Heart left ventricle (tissue), 16 donors: ENCODE data around the gene ELL. TPM values are rescaled to one million over a fixed set of nuclear protein-coding genes. Genes with fewer than 3 reads are reported as not detected.

Experiments
- ATAC-seq, 4 donors: fragments of 200-7000 bp; cut with Tn5 transposase; one replicate each; pipeline ENCODE4 v1.9.1; 2020 to 2022; ENCODE audit warnings: moderate library complexity in 4 of 4, mild to moderate bottlenecking in 3 of 4, moderate number of reproducible peaks in 1 of 4
- DNase-seq, 5 donors: peaks; one replicate each; pipeline ENCODE4 v3.0.0-alpha.2; 2020
- H3K27ac ChIP-seq, 12 donors: fragments of 200-600 bp; sonication (generic) in 4 of 12; one replicate each; pipeline versions ENCODE4 v1.5.0 to v1.8.0; 2016 to 2022; ENCODE audit warnings: mild to moderate bottlenecking in 2 of 12
- H3K27me3 ChIP-seq, 9 donors: fragments of 200-600 bp; sonication (generic) in 2 of 9; one replicate each; pipeline versions ENCODE4 v1.5.1 to v1.8.0; 2016 to 2022; ENCODE audit warnings: mild to moderate bottlenecking in 3 of 9
- H3K36me3 ChIP-seq, 9 donors: fragments of 200-600 bp; sonication (generic) in 2 of 9; one replicate each; pipeline versions ENCODE4 v1.5.0 to v1.8.0; 2018 to 2022; ENCODE audit warnings: mild to moderate bottlenecking in 2 of 9
- H3K4me1 ChIP-seq, 12 donors: fragments of 200-600 bp; sonication (generic) in 4 of 12; one replicate each; pipeline versions ENCODE4 v1.5.0 to v1.8.0; 2016 to 2022; ENCODE audit warnings: mild to moderate bottlenecking in 3 of 12
- H3K4me3 ChIP-seq, 12 donors: fragments of 200-600 bp; sonication (generic) in 4 of 12; one replicate each; pipeline versions ENCODE4 v1.5.0 to v1.8.0; 2017 to 2022; ENCODE audit warnings: mild to moderate bottlenecking in 9 of 12, moderate library complexity in 4 of 12
- H3K9me3 ChIP-seq, 12 donors: fragments of 200-600 bp; sonication (generic) in 4 of 12; one replicate each; pipeline versions ENCODE4 v1.5.0 to v1.8.0; 2016 to 2022; ENCODE audit warnings: mild to moderate bottlenecking in 1 of 12
- CTCF ChIP-seq, 12 donors: fragments of 200-600 bp; sonication (generic) in 4 of 12; IDR thresholded peaks; one replicate each; pipeline versions ENCODE4 v1.5.0 to v1.8.0; 2018 to 2022; ENCODE audit warnings: antibody characterized with exemption in 12 of 12, mild to moderate bottlenecking in 5 of 12
- POLR2A ChIP-seq, 2 donors: fragments of 450-650 bp; IDR thresholded peaks; one replicate each; pipeline ENCODE4 v1.6.1; 2017; ENCODE audit warnings: antibody characterized with exemption in 2 of 2, mild to moderate bottlenecking in 2 of 2, moderate library complexity in 2 of 2
- WGBS, 4 donors: extraction: QIAGEN DNeasy Blood & Tissue Kit in 2 of 4; methylation state at CpG; one replicate each; pipeline versions ENCODE4 v1.1.5 to v1.1.7; 2013 to 2018; 5-methylcytosine and 5-hydroxymethylcytosine counted together
- intact Hi-C, 10 donors: fragments of 100-400 bp; cut with DNase I; formaldehyde crosslinking; loops; one replicate each; pipeline versions ENCODE4 v1.11.1 to v1.14.2; 2022
- polyA plus RNA-seq, 2 donors: library from polyadenylated mRNA; stranded (reverse); fragments of 200-250 nt; gene quantifications; one replicate each; pipeline ENCODE4 v1.2.3, GENCODE V29; 2013
- total RNA-seq, 9 donors: library from RNA; depleted of rRNA in 2 of 9; stranded (reverse); fragments of >200 nt in 2 of 9; fragmentation: NEBNext Ultra II Directional in 3 of 9; extraction: Animal tissue kit (Norgen Biotek cat#: 25700) in 3 of 9; gene quantifications; one replicate each; pipeline versions ENCODE4 v1.1.0 to v1.2.4, GENCODE V29; 2016 to 2023
- donor health status: ischemic (EF 13 %, LVEDD 7.1; RV severe dilation, severe dysfunction).
- donor health status: healthy with polysubstance abuse.
- donor health status: DM: no; HTN: yes; CAD: no.
- donor health status: DM: no; HTN: no; CAD: no.
- donor health status: ischemic (EF 25% LVEDD 6.9; RV normal size, moderate dysfunction).
- donor health status: ischemic (EF 25% LVEDD 5.7; RV mildly dilated, moderate dysfunction).
- donor health status: healthy.
- donor health status: DM: yes; HTN: yes; CAD: no.
- donor health status: ischemic (EF 35%, LVEDD 5.7; RV mildly dilated, moderate dysfunction).
- donor health status: nonischemic (EF 11% LVEDD 7.7; RV severe dilation, severe dysfunction).
- donor health status: DM: yes; HTN: yes; CAD: no.
- donor health status: PGD.
- donor health status: ischemic (EF 29% LVEDD 5.4; RV normal size, mild dysfunction).
- donor health status: nonischemic (EF 23%, LVEDD 6.1; RV moderate dilation, normal function).

ELL gene
- total and polyA plus RNA-seq, 11 donors, result 5.9 to 17.8 (median 7.3) TPM

GRCh38 chr19:18415178-18415867, 106.5 kb downstream of the ELL start:
- H3K27ac ChIP-seq, result peak overlapping the region; percentile 89 to 100 (median 95)
- peak; percentile 33 to 65 (median 50) for ATAC-seq
- DNase-seq, result peak; percentile 84 to 91 (median 90)
- no peaks in the 10 kb centered on the region for H3K36me3 ChIP-seq
- H3K9me3 ChIP-seq, result no peaks in the 10 kb centered on the region
- peaks cover 0 to 22% (median 0%) of the 10 kb centered on the region in 9 donors for H3K27me3 ChIP-seq
- peak in 1 of 2 donors; percentile 67 for TF ChIP-seq POLR2A (IDR thresholded peaks at IDR 0.05)
- peak in 1 of 12 donors; percentile 19 for TF ChIP-seq CTCF (IDR thresholded peaks at IDR 0.05)
- peaks cover 8 to 57% (median 43%) of the 10 kb centered on the region in 12 donors for H3K4me1 ChIP-seq
- intact Hi-C loops, result loop anchor here in 3 of 10 donors (5.0 to 10.0 kb wide), 5 partner anchors 131 to 401 kb away; partner anchors contain the start of genes JUND (in 1 of the 3) and RAB3A (in 1 of the 3)
- WGBS, 4 donors, result 28 to 44% (median 43%) methylated on average over 25 of the region's 25 CpGs
- H3K4me3 ChIP-seq, result peak overlapping the region in 11 of 12 donors; percentile 3 to 81 (median 40)

GRCh38 chr19:18414504-18415177, 107.2 kb downstream of the ELL start:
- intact Hi-C loops, result loop anchor here in 8 of 10 donors (5.0 to 10.0 kb wide), 7 partner anchors 67 to 400 kb away; partner anchors contain the start of genes JUND (in 1 of the 8) and RAB3A (in 1 of the 8)
- peak in 4 of 5 donors; percentile 33 to 44 (median 42) for DNase-seq
- Histone ChIP-seq H3K27me3 (peaks cover 0 to 22% (median 0%) of the 10 kb centered on the region in 9 donors), H3K4me1 (peaks cover 8 to 54% (median 43%) of the 10 kb centered on the region in 12 donors), H3K36me3 (no peaks in the 10 kb centered on the region), H3K27ac (peak overlapping the region; percentile 89 to 100 (median 95)), H3K9me3 (no peaks in the 10 kb centered on the region), H3K4me3 (peak overlapping the region in 11 of 12 donors; percentile 3 to 81 (median 40))
- no peak for TF ChIP-seq POLR2A (IDR thresholded peaks at IDR 0.05)
- no peak for TF ChIP-seq CTCF (IDR thresholded peaks at IDR 0.05)
- WGBS, 4 donors, result 16 to 29% (median 21%) methylated on average over 10 to 11 of the region's 11 CpGs
- no peak for ATAC-seq

GRCh38 chr19:18412610-18413239, 109.1 kb downstream of the ELL start:
- intact Hi-C loops, result loop anchor here in 9 of 10 donors (2.0 to 10.0 kb wide), 7 partner anchors 64 to 398 kb away; partner anchors contain the start of genes JUND (in 1 of the 9) and RAB3A (in 1 of the 9)
- H3K4me1 ChIP-seq, result peaks cover 5 to 41% (median 32%) of the 10 kb centered on the region in 12 donors
- WGBS, 4 donors, result 77 to 83% (median 80%) methylated on average over 16 of the region's 16 CpGs
- no peak overlapping the region for H3K4me3 ChIP-seq
- TF ChIP-seq POLR2A (IDR thresholded peaks at IDR 0.05), result no peak
- TF ChIP-seq CTCF (IDR thresholded peaks at IDR 0.05), result no peak
- H3K27ac ChIP-seq, result no peak overlapping the region
- ATAC-seq (no peak), DNase-seq (no peak)
- H3K36me3 ChIP-seq, result no peaks in the 10 kb centered on the region
- H3K27me3 ChIP-seq, result peaks cover 0 to 16% (median 0%) of the 10 kb centered on the region in 9 donors
- H3K9me3 ChIP-seq, result no peaks in the 10 kb centered on the region
